HepG2 (cell line): ENCODE results near the gene CSNK1D. TPM values are rescaled to one million over a fixed set of nuclear protein-coding genes. Genes with fewer than 3 reads are reported as not detected.
A peak's percentile ranks its signal among the peaks of the same experiment; 100 is the strongest.

Experiments used
- CC2D1A ChIP-seq: sonication (generic); formaldehyde crosslinking; IDR thresholded peaks from 2 replicates; pipeline ENCODE4 v1.8.1; 2023; ENCODE audit warnings: mild to moderate bottlenecking, missing genetic modification reagents
- EHMT2 ChIP-seq: fragments of 200-600 bp; sonication (generic); IDR thresholded peaks from 2 replicates; pipeline ENCODE4 v1.7.0; 2017; ENCODE audit warnings: antibody characterized with exemption, low read depth, low read length, borderline replicate concordance
- KLF13 ChIP-seq: sonication (generic); formaldehyde crosslinking; IDR thresholded peaks from 2 replicates; pipeline ENCODE4 v1.4.0; 2020; ENCODE audit warnings: mild to moderate bottlenecking, missing genetic modification reagents
- NCOA1 ChIP-seq: sonication (generic); formaldehyde crosslinking; IDR thresholded peaks from 2 replicates; pipeline ENCODE4 v1.9.0; 2021; ENCODE audit warnings: missing genetic modification reagents
- PAX8 ChIP-seq: sonication (generic); formaldehyde crosslinking; IDR thresholded peaks from 2 replicates; pipeline ENCODE4 v1.8.0; 2022; ENCODE audit warnings: mild to moderate bottlenecking, missing genetic modification reagents, borderline replicate concordance
- RARG ChIP-seq: sonication (generic); formaldehyde crosslinking; IDR thresholded peaks from 2 replicates; pipeline ENCODE4 v1.4.0; 2020; ENCODE audit warnings: low read depth, mild to moderate bottlenecking, missing genetic modification reagents
- RXRA ChIP-seq: sonication (generic); formaldehyde crosslinking; IDR thresholded peaks from 2 replicates; pipeline ENCODE4 v1.5.1; 2020; ENCODE audit warnings: missing genetic modification reagents
- SP1 ChIP-seq, 2 experiments: fragments of 450-650 bp in 1 of 2; sonication (generic) in 1 of 2; formaldehyde crosslinking in 1 of 2; IDR thresholded peaks; 2 replicates each; pipeline versions ENCODE4 v1.4.0 to v1.6.1; 2016 to 2020; ENCODE audit warnings: missing genetic modification reagents in 1 of 2
- ZBTB20 ChIP-seq: sonication (generic); formaldehyde crosslinking; IDR thresholded peaks from 2 replicates; pipeline ENCODE4 v1.8.1; 2023; ENCODE audit warnings: missing genetic modification reagents, low read depth, mild to moderate bottlenecking, borderline replicate concordance
- ZNF205 ChIP-seq: IDR thresholded peaks from 2 replicates; pipeline ENCODE4 v1.6.1; 2018; ENCODE audit warnings: missing biosample characterization, missing genetic modification reagents
- ZNF292 ChIP-seq: sonication (generic); formaldehyde crosslinking; IDR thresholded peaks from 2 replicates; pipeline ENCODE4 v1.8.1; 2022; ENCODE audit warnings: mild to moderate bottlenecking, low read depth, missing genetic modification reagents, borderline replicate concordance
- ZNF329 ChIP-seq: sonication (generic); formaldehyde crosslinking; IDR thresholded peaks from 2 replicates; pipeline ENCODE4 v1.9.0; 2021; ENCODE audit warnings: low read depth, mild to moderate bottlenecking, missing genetic modification reagents
- polyA plus RNA-seq, 8 experiments: library from polyadenylated mRNA; depleted of rRNA in 3 of 8; stranded (reverse) in 7 of 8; unstranded in 1 of 8; fragments of >200 nt; fragmentation: Illumina TruSeq in 4 of 8; extraction: Trizol in 4 of 8; gene quantifications; 2 replicates each; pipeline versions ENCODE4 v1.2.1 to v1.2.3, GENCODE V29; 2011 to 2016; ENCODE audit warnings: low read depth in 4 of 8, missing spikeins in 1 of 8, mixed read lengths in 1 of 8; ENCODE audit not compliant: insufficient read depth in 1 of 8
- total RNA-seq, 5 experiments: library from RNA; depleted of rRNA; stranded (reverse); fragments of >200 nt; fragmentation: Illumina TruSeq; extraction: Trizol; gene quantifications; 2 replicates each; pipeline ENCODE4 v1.2.3, GENCODE V29; 2016; ENCODE audit warnings: low read depth in 1 of 5
- TF ChIP-seq, protein P1 (sequence below): sonication (generic); formaldehyde crosslinking; IDR thresholded peaks from 2 replicates; pipeline ENCODE4 v1.5.0; 2020; ENCODE audit warnings: missing genetic modification reagents
- TF ChIP-seq, protein P2 (sequence below): sonication (generic); formaldehyde crosslinking; IDR thresholded peaks from 2 replicates; pipeline ENCODE4 v1.9.0; 2021; ENCODE audit warnings: mild to moderate bottlenecking, missing genetic modification reagents
- TF ChIP-seq, protein P3 (sequence below): sonication (generic); formaldehyde crosslinking; IDR thresholded peaks from 2 replicates; pipeline ENCODE4 v1.5.1; 2020; ENCODE audit warnings: missing genetic modification reagents, mild to moderate bottlenecking, borderline replicate concordance
- TF ChIP-seq, protein P4 (sequence below): sonication (generic); formaldehyde crosslinking; conservative IDR thresholded peaks from 2 replicates; pipeline ENCODE4 v1.8.0; 2022; ENCODE audit warnings: mild to moderate bottlenecking, moderate library complexity, missing genetic modification reagents

The CSNK1D gene
- total and polyA plus RNA-seq, 2 of the 13 experiments (the other 11 are each of a cell fraction or from before 2014, with no cell fraction given) = 31.5 to 128 TPM

DNA sequence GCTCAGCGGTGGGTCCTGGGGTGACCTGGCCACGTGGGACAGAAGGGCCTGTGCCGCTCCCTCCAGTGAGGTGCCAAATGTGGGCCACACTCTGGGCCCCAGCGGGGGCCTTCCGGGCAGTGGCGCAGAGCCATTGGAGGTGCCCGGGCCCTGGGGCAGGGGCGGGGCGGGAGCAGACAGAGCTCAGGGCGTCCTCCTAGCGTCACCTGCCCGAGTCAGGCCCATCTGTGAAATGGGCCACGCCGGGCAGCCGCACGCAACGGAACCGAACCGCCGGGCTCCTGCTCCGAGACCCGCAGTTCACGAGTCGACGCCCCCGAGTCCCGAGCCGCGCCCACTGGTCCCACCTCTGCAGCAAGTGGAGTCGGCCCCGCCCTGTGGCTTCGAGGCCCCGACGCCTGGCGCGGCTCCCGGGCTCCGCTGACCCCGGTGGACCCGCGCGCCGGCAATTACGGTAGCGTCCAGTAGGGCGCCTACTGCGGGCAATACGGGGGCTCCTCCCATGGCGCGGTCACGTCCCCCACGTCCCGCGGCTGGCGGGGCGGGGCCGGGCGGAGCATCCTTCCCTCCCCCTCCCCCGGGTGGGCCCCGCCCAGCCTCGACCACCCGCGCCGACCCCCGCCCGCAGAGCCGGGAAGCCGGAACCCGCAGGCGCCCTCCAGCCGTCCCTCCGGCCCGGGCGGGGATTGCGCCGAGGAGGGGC, 42.7 kb downstream of the CSNK1D start (continued):
- TF ChIP-seq, protein P1, sequence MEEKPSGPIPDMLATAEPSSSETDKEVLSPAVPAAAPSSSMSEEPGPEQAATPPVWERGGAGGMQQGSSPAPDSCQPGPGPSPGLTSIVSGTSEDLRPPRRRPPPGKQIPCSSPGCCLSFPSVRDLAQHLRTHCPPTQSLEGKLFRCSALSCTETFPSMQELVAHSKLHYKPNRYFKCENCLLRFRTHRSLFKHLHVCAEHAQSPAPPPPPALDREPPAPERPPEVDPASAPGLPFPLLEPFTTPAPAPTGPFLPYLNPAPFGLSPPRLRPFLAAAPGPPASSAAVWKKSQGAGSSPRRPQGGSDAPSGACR (CRISPR knock-in tag) = peak; percentile 85; the same call in 1 of the 2 replicates
- TF ChIP-seq RXRA (peak; percentile 94; the same call in 1 of the 2 replicates), CC2D1A (CRISPR knock-in tag) (no peak), ZBTB20 (peak; percentile 90; the same call in 1 of the 2 replicates), PAX8 (peak; percentile 94), ZNF329 (CRISPR knock-in tag) (peak; percentile 94), RARG (CRISPR knock-in tag) (peak; percentile 95; the same call in 1 of the 2 replicates), ZNF292 (no peak), KLF13 (CRISPR knock-in tag) (peak; percentile 33; the same call in 1 of the 2 replicates), NCOA1 (CRISPR knock-in tag) (peak; percentile 24), SP1 (IDR thresholded peaks at IDR 0.05) (no peak), SP1 (CRISPR knock-in tag; IDR thresholded peaks at IDR 0.05) (peak; percentile 80), ZNF205 (no peak), EHMT2 (no peak)
- TF ChIP-seq, protein P2, sequence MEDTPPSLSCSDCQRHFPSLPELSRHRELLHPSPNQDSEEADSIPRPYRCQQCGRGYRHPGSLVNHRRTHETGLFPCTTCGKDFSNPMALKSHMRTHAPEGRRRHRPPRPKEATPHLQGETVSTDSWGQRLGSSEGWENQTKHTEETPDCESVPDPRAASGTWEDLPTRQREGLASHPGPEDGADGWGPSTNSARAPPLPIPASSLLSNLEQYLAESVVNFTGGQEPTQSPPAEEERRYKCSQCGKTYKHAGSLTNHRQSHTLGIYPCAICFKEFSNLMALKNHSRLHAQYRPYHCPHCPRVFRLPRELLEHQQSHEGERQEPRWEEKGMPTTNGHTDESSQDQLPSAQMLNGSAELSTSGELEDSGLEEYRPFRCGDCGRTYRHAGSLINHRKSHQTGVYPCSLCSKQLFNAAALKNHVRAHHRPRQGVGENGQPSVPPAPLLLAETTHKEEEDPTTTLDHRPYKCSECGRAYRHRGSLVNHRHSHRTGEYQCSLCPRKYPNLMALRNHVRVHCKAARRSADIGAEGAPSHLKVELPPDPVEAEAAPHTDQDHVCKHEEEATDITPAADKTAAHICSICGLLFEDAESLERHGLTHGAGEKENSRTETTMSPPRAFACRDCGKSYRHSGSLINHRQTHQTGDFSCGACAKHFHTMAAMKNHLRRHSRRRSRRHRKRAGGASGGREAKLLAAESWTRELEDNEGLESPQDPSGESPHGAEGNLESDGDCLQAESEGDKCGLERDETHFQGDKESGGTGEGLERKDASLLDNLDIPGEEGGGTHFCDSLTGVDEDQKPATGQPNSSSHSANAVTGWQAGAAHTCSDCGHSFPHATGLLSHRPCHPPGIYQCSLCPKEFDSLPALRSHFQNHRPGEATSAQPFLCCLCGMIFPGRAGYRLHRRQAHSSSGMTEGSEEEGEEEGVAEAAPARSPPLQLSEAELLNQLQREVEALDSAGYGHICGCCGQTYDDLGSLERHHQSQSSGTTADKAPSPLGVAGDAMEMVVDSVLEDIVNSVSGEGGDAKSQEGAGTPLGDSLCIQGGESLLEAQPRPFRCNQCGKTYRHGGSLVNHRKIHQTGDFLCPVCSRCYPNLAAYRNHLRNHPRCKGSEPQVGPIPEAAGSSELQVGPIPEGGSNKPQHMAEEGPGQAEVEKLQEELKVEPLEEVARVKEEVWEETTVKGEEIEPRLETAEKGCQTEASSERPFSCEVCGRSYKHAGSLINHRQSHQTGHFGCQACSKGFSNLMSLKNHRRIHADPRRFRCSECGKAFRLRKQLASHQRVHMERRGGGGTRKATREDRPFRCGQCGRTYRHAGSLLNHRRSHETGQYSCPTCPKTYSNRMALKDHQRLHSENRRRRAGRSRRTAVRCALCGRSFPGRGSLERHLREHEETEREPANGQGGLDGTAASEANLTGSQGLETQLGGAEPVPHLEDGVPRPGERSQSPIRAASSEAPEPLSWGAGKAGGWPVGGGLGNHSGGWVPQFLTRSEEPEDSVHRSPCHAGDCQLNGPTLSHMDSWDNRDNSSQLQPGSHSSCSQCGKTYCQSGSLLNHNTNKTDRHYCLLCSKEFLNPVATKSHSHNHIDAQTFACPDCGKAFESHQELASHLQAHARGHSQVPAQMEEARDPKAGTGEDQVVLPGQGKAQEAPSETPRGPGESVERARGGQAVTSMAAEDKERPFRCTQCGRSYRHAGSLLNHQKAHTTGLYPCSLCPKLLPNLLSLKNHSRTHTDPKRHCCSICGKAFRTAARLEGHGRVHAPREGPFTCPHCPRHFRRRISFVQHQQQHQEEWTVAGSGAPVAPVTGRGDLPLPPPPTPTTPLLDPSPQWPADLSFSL = peak; percentile 26
- TF ChIP-seq, protein P3, sequence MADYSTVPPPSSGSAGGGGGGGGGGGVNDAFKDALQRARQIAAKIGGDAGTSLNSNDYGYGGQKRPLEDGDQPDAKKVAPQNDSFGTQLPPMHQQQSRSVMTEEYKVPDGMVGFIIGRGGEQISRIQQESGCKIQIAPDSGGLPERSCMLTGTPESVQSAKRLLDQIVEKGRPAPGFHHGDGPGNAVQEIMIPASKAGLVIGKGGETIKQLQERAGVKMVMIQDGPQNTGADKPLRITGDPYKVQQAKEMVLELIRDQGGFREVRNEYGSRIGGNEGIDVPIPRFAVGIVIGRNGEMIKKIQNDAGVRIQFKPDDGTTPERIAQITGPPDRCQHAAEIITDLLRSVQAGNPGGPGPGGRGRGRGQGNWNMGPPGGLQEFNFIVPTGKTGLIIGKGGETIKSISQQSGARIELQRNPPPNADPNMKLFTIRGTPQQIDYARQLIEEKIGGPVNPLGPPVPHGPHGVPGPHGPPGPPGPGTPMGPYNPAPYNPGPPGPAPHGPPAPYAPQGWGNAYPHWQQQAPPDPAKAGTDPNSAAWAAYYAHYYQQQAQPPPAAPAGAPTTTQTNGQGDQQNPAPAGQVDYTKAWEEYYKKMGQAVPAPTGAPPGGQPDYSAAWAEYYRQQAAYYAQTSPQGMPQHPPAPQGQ (CRISPR knock-in tag) = peak; percentile 21; the same call in 1 of the 2 replicates
- TF ChIP-seq, protein P4, sequence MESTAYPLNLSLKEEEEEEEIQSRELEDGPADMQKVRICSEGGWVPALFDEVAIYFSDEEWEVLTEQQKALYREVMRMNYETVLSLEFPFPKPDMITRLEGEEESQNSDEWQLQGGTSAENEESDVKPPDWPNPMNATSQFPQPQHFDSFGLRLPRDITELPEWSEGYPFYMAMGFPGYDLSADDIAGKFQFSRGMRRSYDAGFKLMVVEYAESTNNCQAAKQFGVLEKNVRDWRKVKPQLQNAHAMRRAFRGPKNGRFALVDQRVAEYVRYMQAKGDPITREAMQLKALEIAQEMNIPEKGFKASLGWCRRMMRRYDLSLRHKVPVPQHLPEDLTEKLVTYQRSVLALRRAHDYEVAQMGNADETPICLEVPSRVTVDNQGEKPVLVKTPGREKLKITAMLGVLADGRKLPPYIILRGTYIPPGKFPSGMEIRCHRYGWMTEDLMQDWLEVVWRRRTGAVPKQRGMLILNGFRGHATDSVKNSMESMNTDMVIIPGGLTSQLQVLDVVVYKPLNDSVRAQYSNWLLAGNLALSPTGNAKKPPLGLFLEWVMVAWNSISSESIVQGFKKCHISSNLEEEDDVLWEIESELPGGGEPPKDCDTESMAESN = peak; percentile 99
